ENCODE data around the gene EXOG. TPM values are rescaled to one million over a fixed set of nuclear protein-coding genes. Genes with fewer than 3 reads are reported as not detected.

Gene EXOG
- polyA plus RNA-seq, 3 donors: 1.6 to 5.4 (median 2.4) TPM

GRCh38 chr3:38534604-38535003 lies 38.5 kb downstream of the EXOG start:
- Histone ChIP-seq H3K4me2 (replicated peaks; ENCODE audit: extremely low read depth, low read length, poor library complexity, severe bottlenecking) (no peak overlapping the region), H3K36me3 (replicated peaks in 1 of 2; ENCODE audit: control insufficient read depth in 1 of 2, insufficient read depth in 2 of 2, low read length in 2 of 2) (peaks cover 0 to 15% of the 10 kb centered on the region in 2 donors), H2AFZ (ENCODE audit: insufficient read depth, low read depth, low read length, poor library complexity, severe bottlenecking) (no peak overlapping the region), H3K9ac (ENCODE audit: insufficient read depth, low read length, poor library complexity, severe bottlenecking) (no peak overlapping the region), H3K4me3 (replicated peaks in 1 of 3; ENCODE audit: low read depth in 2 of 3, low read length in 3 of 3) (no peak overlapping the region), H4K20me1 (ENCODE audit: insufficient read depth, low read length) (no peaks in the 10 kb centered on the region), H3K9me3 (replicated peaks in 1 of 2; ENCODE audit: control insufficient read depth in 1 of 2, insufficient read depth in 1 of 2, low read length in 2 of 2) (no peaks in the 10 kb centered on the region), H3K4me1 (ENCODE audit: control insufficient read depth in 1 of 2, insufficient read depth in 2 of 2, low read length in 2 of 2) (no peaks in the 10 kb centered on the region), H3K27ac (ENCODE audit: low read depth in 1 of 2, low read length in 2 of 2) (no peak overlapping the region), H3K79me2 (ENCODE audit: insufficient read depth, low read length) (no peaks in the 10 kb centered on the region), H3K27me3 (ENCODE audit: control insufficient read depth in 2 of 2, insufficient read depth in 2 of 2, low read length in 2 of 2) (no peaks in the 10 kb centered on the region)
- no peak overlapping the region for H3K4me3 Mint-ChIP-seq
- peaks cover 13 to 19% of the 10 kb centered on the region in 2 donors for H3K36me3 Mint-ChIP-seq
- no peaks in the 10 kb centered on the region for H3K4me1 Mint-ChIP-seq
- no peak for TF ChIP-seq CTCF (IDR thresholded peaks at IDR 0.05)
- no CpG with 5 or more reads among the region's 7 CpGs for WGBS (ENCODE audit: insufficient coverage)
- peaks cover 0 to 5% (median 0%) of the 10 kb centered on the region in 7 donors for H3K9me3 Mint-ChIP-seq
- peaks cover 0 to 1% (median 0%) of the 10 kb centered on the region in 3 donors for H3K27me3 Mint-ChIP-seq (ENCODE audit: low read depth in 3 of 3)
- no peak for DNase-seq
- intact Hi-C loops (cut with micrococcal nuclease): no loop called here
- H3K27ac Mint-ChIP-seq: no peak overlapping the region

GRCh38 chr3:38536671-38537070 lies 40.5 kb downstream of the EXOG start:
- Histone ChIP-seq H3K4me2 (replicated peaks; ENCODE audit: extremely low read depth, low read length, poor library complexity, severe bottlenecking) (no peak overlapping the region), H3K36me3 (replicated peaks in 1 of 2; ENCODE audit: control insufficient read depth in 1 of 2, insufficient read depth in 2 of 2, low read length in 2 of 2) (peaks cover 0 to 7% of the 10 kb centered on the region in 2 donors), H3K79me2 (ENCODE audit: insufficient read depth, low read length) (no peaks in the 10 kb centered on the region), H2AFZ (ENCODE audit: insufficient read depth, low read depth, low read length, poor library complexity, severe bottlenecking) (no peak overlapping the region), H3K9me3 (replicated peaks in 1 of 2; ENCODE audit: control insufficient read depth in 1 of 2, insufficient read depth in 1 of 2, low read length in 2 of 2) (no peaks in the 10 kb centered on the region), H3K27ac (ENCODE audit: low read depth in 1 of 2, low read length in 2 of 2) (no peak overlapping the region), H3K4me3 (replicated peaks in 1 of 3; ENCODE audit: low read depth in 2 of 3, low read length in 3 of 3) (no peak overlapping the region), H3K4me1 (ENCODE audit: control insufficient read depth in 1 of 2, insufficient read depth in 2 of 2, low read length in 2 of 2) (no peaks in the 10 kb centered on the region), H3K9ac (ENCODE audit: insufficient read depth, low read length, poor library complexity, severe bottlenecking) (no peak overlapping the region), H4K20me1 (ENCODE audit: insufficient read depth, low read length) (no peaks in the 10 kb centered on the region), H3K27me3 (ENCODE audit: control insufficient read depth in 2 of 2, insufficient read depth in 2 of 2, low read length in 2 of 2) (no peaks in the 10 kb centered on the region)
- H3K27ac Mint-ChIP-seq: no peak overlapping the region
- DNase-seq: no peak
- peaks cover 9 to 12% of the 10 kb centered on the region in 2 donors for H3K36me3 Mint-ChIP-seq
- H3K4me1 Mint-ChIP-seq: no peaks in the 10 kb centered on the region
- WGBS (ENCODE audit: insufficient coverage): 100% methylated on average over 3 of the region's 3 CpGs
- peaks cover 0 to 5% (median 0%) of the 10 kb centered on the region in 7 donors for H3K9me3 Mint-ChIP-seq
- no peak overlapping the region for H3K4me3 Mint-ChIP-seq
- peaks cover 0 to 1% (median 0%) of the 10 kb centered on the region in 3 donors for H3K27me3 Mint-ChIP-seq (ENCODE audit: low read depth in 3 of 3)
- intact Hi-C loops (cut with micrococcal nuclease): no loop called here
- TF ChIP-seq CTCF (IDR thresholded peaks at IDR 0.05): no peak
